Measurements from ENCODE around the gene ATCAY.

ATCAY gene

DNA sequence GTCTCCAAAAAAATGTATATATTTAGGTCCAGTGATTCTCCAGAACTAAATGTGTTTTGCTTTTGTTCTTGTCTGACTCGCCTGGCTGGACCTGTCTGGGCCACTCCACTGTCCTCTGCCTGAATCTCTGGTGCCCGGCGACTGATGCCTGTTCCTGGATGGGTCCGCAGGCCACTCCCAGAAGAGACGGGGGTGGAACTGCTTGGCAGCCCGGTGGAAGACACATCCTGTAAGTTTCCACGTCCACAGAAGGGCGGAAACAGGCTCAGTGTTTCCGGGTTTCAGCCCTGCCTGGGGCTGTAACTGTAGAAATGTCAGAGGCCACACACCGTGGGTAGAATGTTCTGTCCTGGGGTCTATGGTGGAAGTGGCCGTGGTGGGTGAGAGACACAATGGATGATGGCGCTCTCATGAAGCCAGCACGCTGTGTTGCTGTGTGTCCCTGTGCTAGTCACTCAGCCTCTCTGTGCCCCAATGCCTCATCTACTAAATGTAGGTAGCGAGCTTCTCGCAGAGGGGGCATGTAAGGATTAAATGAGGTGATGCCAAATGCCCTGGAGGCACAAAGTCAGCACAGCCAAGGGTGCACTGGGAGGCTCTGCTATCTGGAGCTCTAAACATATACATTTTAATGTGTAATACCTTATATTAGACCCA, 22.0 kb downstream of the ATCAY start:
- Histone ChIP-seq H3K4me1 (ENCODE audit: insufficient read depth, low read length) (no peaks in the 10 kb centered on the region), H3K9me3 (ENCODE audit: control insufficient read depth, insufficient read depth, low read length) (peaks cover 7% of the 10 kb centered on the region; the same call in 1 of the 2 replicates), H3K36me3 (ENCODE audit: insufficient read depth, low read length) (peaks cover 9% of the 10 kb centered on the region; the same call in 1 of the 2 replicates), H3K9ac (ENCODE audit: low read depth, low read length) (no peak overlapping the region)

GRCh38 chr19:3904233-3904632, 23.7 kb downstream of the ATCAY start:
- H3K9me3 ChIP-seq (ENCODE audit: control insufficient read depth, insufficient read depth, low read length) = no peaks in the 10 kb centered on the region
- H3K4me1 ChIP-seq (ENCODE audit: insufficient read depth, low read length) = no peaks in the 10 kb centered on the region
- H3K9ac ChIP-seq (ENCODE audit: low read depth, low read length) = no peak overlapping the region
- H3K36me3 ChIP-seq (ENCODE audit: insufficient read depth, low read length) = peaks cover 3% of the 10 kb centered on the region

- H3K4me1 ChIP-seq (ENCODE audit: insufficient read depth, low read length) = no peaks in the 10 kb centered on the region
- H3K9me3 ChIP-seq (ENCODE audit: control insufficient read depth, insufficient read depth, low read length) = 0 out of 2 replicates have a peak, but pooled peaks cover 6% of the 10 kb centered on the region
- no peak overlapping the region for H3K9ac ChIP-seq (ENCODE audit: low read depth, low read length)
- peaks cover 17% of the 10 kb centered on the region for H3K36me3 ChIP-seq (ENCODE audit: insufficient read depth, low read length)
These were observed 27.3 kb downstream of the ATCAY start for GRCh38 chr19:3907626-3908265.

GRCh38 chr19:3908266-3909054, 28.0 kb downstream of the ATCAY start:
- Histone ChIP-seq H3K4me1 (ENCODE audit: insufficient read depth, low read length) (no peaks in the 10 kb centered on the region), H3K9me3 (ENCODE audit: control insufficient read depth, insufficient read depth, low read length) (0 out of 2 replicates have a peak, but pooled peaks cover 6% of the 10 kb centered on the region), H3K9ac (ENCODE audit: low read depth, low read length) (no peak overlapping the region), H3K36me3 (ENCODE audit: insufficient read depth, low read length) (peaks cover 17% of the 10 kb centered on the region)

GRCh38 chr19:3910105-3910504, 29.6 kb downstream of the ATCAY start:
- 0 out of 2 replicates have a peak, but pooled peaks cover 6% of the 10 kb centered on the region for H3K9me3 ChIP-seq (ENCODE audit: control insufficient read depth, insufficient read depth, low read length)
- H3K9ac ChIP-seq (ENCODE audit: low read depth, low read length) = no peak overlapping the region

GRCh38 chr19:3914199-3914598, 33.7 kb downstream of the ATCAY start:
- Histone ChIP-seq H3K9me3 (ENCODE audit: control insufficient read depth, insufficient read depth, low read length) (0 out of 2 replicates have a peak, but pooled peaks cover 6% of the 10 kb centered on the region), H3K36me3 (ENCODE audit: insufficient read depth, low read length) (peaks cover 16% of the 10 kb centered on the region), H3K4me1 (ENCODE audit: insufficient read depth, low read length) (no peaks in the 10 kb centered on the region)

More at GRCh38 chr19:3910105-3910504, 29.6 kb downstream of the ATCAY start:
- H3K4me1 ChIP-seq (ENCODE audit: insufficient read depth, low read length) = no peaks in the 10 kb centered on the region
- peaks cover 17% of the 10 kb centered on the region for H3K36me3 ChIP-seq (ENCODE audit: insufficient read depth, low read length)

DNA sequence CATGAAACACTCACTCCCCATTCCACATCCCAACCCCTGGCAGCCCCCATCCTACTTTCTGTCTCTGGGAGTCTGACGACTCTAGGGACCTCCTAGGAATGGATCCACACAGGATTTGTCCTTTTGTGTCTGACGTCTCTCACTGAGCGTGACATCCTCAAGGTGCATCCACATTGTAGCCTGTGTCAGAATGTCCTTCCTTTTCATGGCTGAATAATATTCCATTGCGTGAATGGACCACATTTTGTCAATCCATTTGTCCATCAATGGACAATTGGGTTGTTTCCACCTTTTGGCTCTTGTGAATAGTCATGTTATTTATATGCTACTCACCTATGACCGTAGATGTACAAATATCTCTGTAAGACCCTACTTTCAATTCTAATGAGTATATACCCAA, 35.5 kb downstream of the ATCAY start:
- H3K36me3 ChIP-seq (ENCODE audit: insufficient read depth, low read length) = peaks cover 6% of the 10 kb centered on the region
- H3K4me1 ChIP-seq (ENCODE audit: insufficient read depth, low read length) = no peaks in the 10 kb centered on the region
- peaks cover 4% of the 10 kb centered on the region; the same call in 1 of the 2 replicates for H3K9me3 ChIP-seq (ENCODE audit: control insufficient read depth, insufficient read depth, low read length)
- H3K9ac ChIP-seq (ENCODE audit: low read depth, low read length) = no peak overlapping the region

More at GRCh38 chr19:3914199-3914598, 33.7 kb downstream of the ATCAY start:
- no peak overlapping the region for H3K9ac ChIP-seq (ENCODE audit: low read depth, low read length)

DNA sequence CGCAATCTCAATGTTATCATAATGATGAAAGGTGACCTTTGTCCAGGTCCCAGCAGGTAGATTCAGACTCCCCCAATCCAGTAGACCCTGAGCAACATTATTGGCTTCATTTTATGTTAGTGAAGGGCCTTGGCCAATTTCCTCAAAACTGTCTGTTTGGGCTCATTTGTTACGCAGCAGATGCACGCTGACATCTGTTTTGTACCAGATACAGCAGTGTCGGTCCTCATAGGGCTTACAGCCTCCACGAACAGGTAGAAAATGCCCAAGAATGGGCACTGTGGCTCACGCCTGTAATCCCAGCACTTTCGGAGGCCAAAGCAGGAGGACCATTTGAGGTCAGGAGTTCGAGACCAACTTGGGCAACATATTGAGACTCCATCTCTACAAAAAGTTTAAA, 39.3 kb downstream of the ATCAY start:
- Histone ChIP-seq H3K9ac (ENCODE audit: low read depth, low read length) (no peak overlapping the region), H3K4me1 (ENCODE audit: insufficient read depth, low read length) (no peaks in the 10 kb centered on the region), H3K9me3 (ENCODE audit: control insufficient read depth, insufficient read depth, low read length) (peaks cover 4% of the 10 kb centered on the region; the same call in 1 of the 2 replicates), H3K36me3 (ENCODE audit: insufficient read depth, low read length) (peaks cover 10% of the 10 kb centered on the region)

DNA sequence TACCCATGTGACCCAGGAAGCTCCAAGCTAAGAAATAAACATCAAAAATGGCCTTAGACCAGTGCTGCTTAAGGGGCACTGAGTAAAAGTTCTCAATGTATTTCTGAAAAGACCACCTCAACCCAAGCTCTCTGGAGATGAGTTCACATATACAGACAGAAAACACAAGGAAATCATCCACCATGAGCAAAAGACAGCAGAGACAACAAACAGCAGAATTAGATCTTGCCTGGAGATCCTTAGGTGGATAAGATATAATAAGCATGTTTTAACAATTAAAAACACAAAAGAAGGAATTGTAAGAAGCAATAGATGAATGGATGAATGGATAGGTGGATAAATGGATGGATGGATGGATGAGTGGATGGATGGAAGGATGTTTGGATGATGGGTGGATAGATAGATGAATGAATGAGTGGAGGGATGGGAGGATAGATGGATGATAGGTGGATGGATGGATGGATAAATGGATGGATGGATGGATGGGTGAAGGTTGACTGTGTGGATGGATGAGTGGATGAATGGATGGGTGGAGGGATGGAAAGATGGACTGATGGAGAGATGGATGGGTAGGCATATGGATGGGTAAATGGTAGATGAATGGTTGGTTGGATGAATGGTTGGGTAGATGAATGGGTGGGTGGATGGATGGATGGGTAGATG, 42.7 kb downstream of the ATCAY start:
- H3K36me3 ChIP-seq (ENCODE audit: insufficient read depth, low read length) = peaks cover 7% of the 10 kb centered on the region; the same call in 1 of the 2 replicates
- peaks cover 4% of the 10 kb centered on the region; the same call in 1 of the 2 replicates for H3K9me3 ChIP-seq (ENCODE audit: control insufficient read depth, insufficient read depth, low read length)
- no peak overlapping the region for H3K9ac ChIP-seq (ENCODE audit: low read depth, low read length)
- H3K4me1 ChIP-seq (ENCODE audit: insufficient read depth, low read length) = no peaks in the 10 kb centered on the region

DNA sequence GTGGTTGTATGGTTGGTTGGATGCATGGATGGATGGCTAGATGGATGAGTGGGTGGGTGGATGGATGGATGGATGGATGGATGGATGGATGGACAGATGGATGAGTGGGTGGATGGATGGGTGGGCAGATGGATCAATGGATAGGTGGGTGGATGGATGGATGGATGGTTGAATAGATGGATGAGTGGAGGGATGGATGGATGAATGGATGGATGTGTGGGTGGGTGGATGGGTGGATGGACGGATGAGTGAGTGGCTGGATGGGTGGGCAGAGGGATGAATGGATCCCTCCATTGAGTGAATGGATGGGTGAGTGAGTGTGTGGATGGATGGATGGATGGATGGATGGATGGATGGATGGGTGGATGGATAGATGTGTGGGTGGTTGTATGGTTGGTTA, 43.4 kb downstream of the ATCAY start:
- Histone ChIP-seq H3K9me3 (ENCODE audit: control insufficient read depth, insufficient read depth, low read length) (peaks cover 4% of the 10 kb centered on the region; the same call in 1 of the 2 replicates), H3K4me1 (ENCODE audit: insufficient read depth, low read length) (no peaks in the 10 kb centered on the region), H3K36me3 (ENCODE audit: insufficient read depth, low read length) (peaks cover 7% of the 10 kb centered on the region; the same call in 1 of the 2 replicates), H3K9ac (ENCODE audit: low read depth, low read length) (no peak overlapping the region)

GRCh38 chr19:3931041-3931440, 50.6 kb downstream of the ATCAY start:
- Histone ChIP-seq H3K4me1 (ENCODE audit: insufficient read depth, low read length) (no peaks in the 10 kb centered on the region; the same call in 1 of the 2 replicates), H3K36me3 (ENCODE audit: insufficient read depth, low read length) (no peaks in the 10 kb centered on the region), H3K9ac (ENCODE audit: low read depth, low read length) (no peak overlapping the region), H3K9me3 (ENCODE audit: control insufficient read depth, insufficient read depth, low read length) (no peaks in the 10 kb centered on the region)

- Histone ChIP-seq H3K9me3 (ENCODE audit: control insufficient read depth, insufficient read depth, low read length) (no peaks in the 10 kb centered on the region), H3K9ac (ENCODE audit: low read depth, low read length) (peak within 1 kb of the TSS; percentile 87), H3K36me3 (ENCODE audit: insufficient read depth, low read length) (no peaks in the 10 kb centered on the region), H3K4me1 (ENCODE audit: insufficient read depth, low read length) (no peaks in the 10 kb centered on the region; the same call in 1 of the 2 replicates)
These were observed 52.7 kb downstream of the ATCAY start, which contains the start of gene NMRK2 for GRCh38 chr19:3932931-3933810. Gene NMRK2 (plus strand): TSS chr19:3933069. CDS start chr19:3933672, 603 bp downstream.

All from ES-I3 (cell line).